ENCODE results near the gene AHCYL2. TPM values are rescaled to one million over a fixed set of nuclear protein-coding genes. Genes with fewer than 3 reads are reported as not detected.

AHCYL2 gene
- total and polyA plus RNA-seq, 2 donors (not counting 3 experiments of a cell fraction or from before 2014, with no cell fraction given), result 10.8 to 13.5 TPM

DNA sequence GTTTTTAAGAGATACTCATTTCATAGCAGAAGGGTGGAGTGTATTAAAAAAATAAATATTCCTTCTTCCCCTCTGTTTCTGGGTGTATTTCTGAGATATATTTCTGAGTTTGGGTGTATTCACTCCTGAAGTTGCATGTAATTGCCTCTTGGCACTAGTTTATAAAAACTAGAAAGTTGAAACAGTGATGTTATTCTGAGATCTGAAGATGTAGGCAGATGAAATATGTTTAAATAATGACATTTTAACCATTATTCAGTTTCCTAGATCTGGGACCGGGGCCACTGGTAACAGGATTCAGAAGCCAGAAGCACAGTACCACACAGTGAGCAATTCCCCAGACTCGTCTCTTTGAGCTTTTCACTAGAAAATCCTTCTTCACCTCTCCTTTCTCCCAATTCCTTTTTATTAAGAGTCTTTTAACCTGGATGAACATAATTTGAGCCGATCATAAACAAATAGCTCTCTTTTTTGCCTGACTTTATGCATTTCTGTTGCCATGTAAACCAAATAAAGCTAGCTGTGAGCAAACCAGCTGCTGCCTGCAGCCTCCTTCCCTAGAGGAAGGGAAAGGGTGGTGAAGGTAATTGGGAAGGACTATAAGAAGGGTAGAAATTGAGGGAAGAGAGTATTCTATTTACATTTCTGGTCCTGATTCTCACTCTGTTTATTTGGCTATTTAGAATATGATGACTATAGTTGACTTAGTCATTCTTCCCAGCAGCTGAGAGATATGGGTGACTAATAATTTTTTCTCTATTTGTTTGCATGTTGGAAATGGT, 107.6 kb downstream of the AHCYL2 start:
- no peaks in the 10 kb centered on the region for H3K9me3 ChIP-seq (replicated peaks; ENCODE audit: control insufficient read depth, insufficient read depth, low read length)
- peak overlapping the region; percentile 1 for H3K4me2 ChIP-seq (ENCODE audit: insufficient read depth, low read length)
- peaks cover 5% of the 10 kb centered on the region for H3K4me1 ChIP-seq (ENCODE audit: control insufficient read depth, extremely low read depth, insufficient read depth, low read length)
- H3K9me1 ChIP-seq (replicated peaks; ENCODE audit: control insufficient read depth, extremely low read depth, insufficient read depth, low read length), result no peaks in the 10 kb centered on the region
- no peak overlapping the region for H2AFZ ChIP-seq (ENCODE audit: low read depth, low read length)
- intact Hi-C loops (cut with micrococcal nuclease), result no loop called here
- no peaks in the 10 kb centered on the region for H3K27me3 ChIP-seq (ENCODE audit: control insufficient read depth in 2 of 2, insufficient read depth in 2 of 2, low read length in 2 of 2)
- FAIRE-seq, result no peak
- no peaks in the 10 kb centered on the region for H3K36me3 ChIP-seq (ENCODE audit: control insufficient read depth in 2 of 2, extremely low read depth in 1 of 2, insufficient read depth in 2 of 2, low read length in 2 of 2)
- peak; percentile 58 for DNase-seq (ENCODE audit: low read depth, low spot score)
- H3K27ac ChIP-seq (ENCODE audit: insufficient read depth, low read depth, low read length), result peak overlapping the region; percentile 38
- ChIA-PET POLR2A (no interaction called here), CTCF (interaction anchor here (0.7 to 4.2 kb wide), 11 partner anchors 8 to 114 kb away, joined by 3 to 40 read pairs (median 3); no protein-coding TSS in a partner anchor)
- H4K20me1 ChIP-seq (replicated peaks; ENCODE audit: control insufficient read depth, extremely low read depth, insufficient read depth, low read length), result no peaks in the 10 kb centered on the region
- no peak overlapping the region for H3K9ac ChIP-seq (replicated peaks; ENCODE audit: extremely low read depth, insufficient read depth, low read length)
- dilution Hi-C loops (cut with MboI; ENCODE audit: extremely low pct_ligation_motif_present, low sequenced_read_pairs), result no loop called here
- no peak overlapping the region for H3K4me3 ChIP-seq (replicated peaks in 1 of 3; ENCODE audit: insufficient read depth in 1 of 3, low read depth in 1 of 3, low read length in 3 of 3)
- TF ChIP-seq FOS (IDR thresholded peaks at IDR 0.05; ENCODE audit: borderline replicate concordance, insufficient read depth, low read length) (peak; percentile 64), POLR2AphosphoS5 (IDR thresholded peaks at IDR 0.05; ENCODE audit: insufficient read depth, low read depth, low read length) (no peak), JUN (IDR thresholded peaks at IDR 0.05; ENCODE audit: borderline replicate concordance, insufficient read depth, insufficient read length, low read depth) (peak; percentile 59)
- no TSS peak for BruUV-seq (replicated peaks)
- H3K79me2 ChIP-seq (ENCODE audit: control insufficient read depth, insufficient read depth, low read length), result no peaks in the 10 kb centered on the region

DNA sequence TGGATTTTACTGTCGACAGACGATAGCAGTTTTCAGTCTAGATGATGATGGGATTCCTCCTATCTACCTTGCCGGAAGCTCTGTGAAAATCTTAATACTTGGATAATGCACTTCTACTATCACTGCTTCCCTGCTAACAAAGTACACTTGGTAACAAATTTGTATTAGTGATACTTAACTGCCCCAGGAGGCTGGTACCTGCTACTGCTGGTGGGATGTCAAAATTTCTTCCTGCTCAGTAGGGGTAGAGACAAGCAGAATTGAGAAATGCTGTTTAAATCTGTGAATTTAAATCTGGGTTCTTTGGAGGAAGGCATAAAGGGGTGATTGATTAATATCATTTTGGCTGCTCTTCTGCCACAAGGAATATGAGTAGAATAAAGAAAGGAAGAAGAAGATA, 109.6 kb downstream of the AHCYL2 start:
- Histone ChIP-seq H3K36me3 (ENCODE audit: control insufficient read depth in 2 of 2, extremely low read depth in 1 of 2, insufficient read depth in 2 of 2, low read length in 2 of 2) (no peaks in the 10 kb centered on the region), H3K27me3 (ENCODE audit: control insufficient read depth in 2 of 2, insufficient read depth in 2 of 2, low read length in 2 of 2) (no peaks in the 10 kb centered on the region), H3K9me3 (replicated peaks; ENCODE audit: control insufficient read depth, insufficient read depth, low read length) (no peaks in the 10 kb centered on the region), H3K9me1 (replicated peaks; ENCODE audit: control insufficient read depth, extremely low read depth, insufficient read depth, low read length) (no peaks in the 10 kb centered on the region), H2AFZ (ENCODE audit: low read depth, low read length) (no peak overlapping the region), H3K79me2 (ENCODE audit: control insufficient read depth, insufficient read depth, low read length) (no peaks in the 10 kb centered on the region), H4K20me1 (replicated peaks; ENCODE audit: control insufficient read depth, extremely low read depth, insufficient read depth, low read length) (no peaks in the 10 kb centered on the region), H3K4me3 (replicated peaks in 1 of 3; ENCODE audit: insufficient read depth in 1 of 3, low read depth in 1 of 3, low read length in 3 of 3) (no peak overlapping the region), H3K4me1 (ENCODE audit: control insufficient read depth, extremely low read depth, insufficient read depth, low read length) (peaks cover 5% of the 10 kb centered on the region), H3K4me2 (ENCODE audit: insufficient read depth, low read length) (no peak overlapping the region), H3K9ac (replicated peaks; ENCODE audit: extremely low read depth, insufficient read depth, low read length) (no peak overlapping the region), H3K27ac (ENCODE audit: insufficient read depth, low read depth, low read length) (no peak overlapping the region)
- intact Hi-C loops (cut with micrococcal nuclease), result no loop called here
- no TSS peak for BruUV-seq (replicated peaks)
- POLR2A ChIA-PET, result no interaction called here
- CTCF ChIA-PET, result interaction anchor here (1.5 to 4.2 kb wide), 3 partner anchors 9 to 171 kb away, joined by 3 to 40 read pairs (median 15); no protein-coding TSS in a partner anchor
- FAIRE-seq (no peak), DNase-seq (ENCODE audit: low read depth, low spot score) (no peak)
- no peak for TF ChIP-seq JUN (IDR thresholded peaks at IDR 0.05; ENCODE audit: borderline replicate concordance, insufficient read depth, insufficient read length, low read depth)
- TF ChIP-seq, protein P1, sequence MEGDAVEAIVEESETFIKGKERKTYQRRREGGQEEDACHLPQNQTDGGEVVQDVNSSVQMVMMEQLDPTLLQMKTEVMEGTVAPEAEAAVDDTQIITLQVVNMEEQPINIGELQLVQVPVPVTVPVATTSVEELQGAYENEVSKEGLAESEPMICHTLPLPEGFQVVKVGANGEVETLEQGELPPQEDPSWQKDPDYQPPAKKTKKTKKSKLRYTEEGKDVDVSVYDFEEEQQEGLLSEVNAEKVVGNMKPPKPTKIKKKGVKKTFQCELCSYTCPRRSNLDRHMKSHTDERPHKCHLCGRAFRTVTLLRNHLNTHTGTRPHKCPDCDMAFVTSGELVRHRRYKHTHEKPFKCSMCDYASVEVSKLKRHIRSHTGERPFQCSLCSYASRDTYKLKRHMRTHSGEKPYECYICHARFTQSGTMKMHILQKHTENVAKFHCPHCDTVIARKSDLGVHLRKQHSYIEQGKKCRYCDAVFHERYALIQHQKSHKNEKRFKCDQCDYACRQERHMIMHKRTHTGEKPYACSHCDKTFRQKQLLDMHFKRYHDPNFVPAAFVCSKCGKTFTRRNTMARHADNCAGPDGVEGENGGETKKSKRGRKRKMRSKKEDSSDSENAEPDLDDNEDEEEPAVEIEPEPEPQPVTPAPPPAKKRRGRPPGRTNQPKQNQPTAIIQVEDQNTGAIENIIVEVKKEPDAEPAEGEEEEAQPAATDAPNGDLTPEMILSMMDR (IDR thresholded peaks at IDR 0.05; ENCODE audit: extremely low read depth in 1 of 2, insufficient read depth in 1 of 2, low read depth in 1 of 2, low read length in 2 of 2), result no peak
- TF ChIP-seq MYC (IDR thresholded peaks at IDR 0.05; ENCODE audit: low read depth, low read length), result no peak
- no peak for TF ChIP-seq GATA2 (IDR thresholded peaks at IDR 0.05; ENCODE audit: insufficient read depth, insufficient read length, low read depth, low read length)
- TF ChIP-seq, protein P2, sequence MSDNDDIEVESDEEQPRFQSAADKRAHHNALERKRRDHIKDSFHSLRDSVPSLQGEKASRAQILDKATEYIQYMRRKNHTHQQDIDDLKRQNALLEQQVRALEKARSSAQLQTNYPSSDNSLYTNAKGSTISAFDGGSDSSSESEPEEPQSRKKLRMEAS (IDR thresholded peaks at IDR 0.05; ENCODE audit: insufficient read depth, insufficient read length), result no peak
- no peak for TF ChIP-seq EZH2 (IDR thresholded peaks at IDR 0.05; ENCODE audit: borderline replicate concordance, low read depth, low read length, severe bottlenecking)
- TF ChIP-seq POLR2AphosphoS5 (IDR thresholded peaks at IDR 0.05; ENCODE audit: insufficient read depth, low read depth, low read length), result no peak
- TF ChIP-seq FOS (IDR thresholded peaks at IDR 0.05; ENCODE audit: borderline replicate concordance, insufficient read depth, low read length), result no peak
- TF ChIP-seq POLR2A (IDR thresholded peaks at IDR 0.05; ENCODE audit: low read depth, low read length), result no peak
- dilution Hi-C loops (cut with MboI; ENCODE audit: extremely low pct_ligation_motif_present, low sequenced_read_pairs), result no loop called here
